ENCODE results near the gene TMEM98.
A peak's percentile ranks its signal among the peaks of the same experiment; 100 is the strongest.

The TMEM98 gene

DNA sequence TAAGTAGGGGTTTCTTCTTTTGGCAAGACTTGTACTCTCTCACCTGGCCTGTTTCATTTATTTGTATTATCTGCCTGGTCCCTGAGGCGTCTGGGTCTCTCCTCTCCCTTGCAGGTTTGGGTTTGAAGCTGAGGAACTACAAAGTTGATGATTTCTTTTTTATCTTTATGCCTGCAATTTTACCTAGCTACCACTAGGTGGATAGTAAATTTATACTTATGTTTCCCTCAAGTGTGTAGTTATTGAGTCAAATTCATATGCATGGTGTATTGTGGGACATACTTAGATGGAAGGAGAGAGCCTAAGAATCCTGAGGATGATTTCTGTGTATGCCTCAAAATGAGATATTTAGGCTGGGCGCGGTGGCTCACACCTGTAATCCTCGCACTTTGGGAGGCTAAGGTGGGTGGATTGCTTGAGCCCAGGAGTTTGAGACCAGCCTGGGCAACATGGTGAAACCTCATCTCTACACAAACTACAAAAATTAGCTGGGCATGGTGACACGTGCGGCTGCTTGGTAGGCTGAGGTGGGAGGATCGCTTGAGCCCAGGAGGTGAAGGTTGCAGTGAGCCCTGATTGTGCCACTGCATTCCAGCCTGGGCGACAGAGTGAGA lies 13.6 kb downstream of the TMEM98 start:
- Histone ChIP-seq H3K9me2 (replicated peaks; ENCODE audit: insufficient read depth, low read length) (no peaks in the 10 kb centered on the region), H4K20me1 (ENCODE audit: insufficient read depth, low read length) (no peaks in the 10 kb centered on the region), H3K4me3 (ENCODE audit: low read length) (no peak overlapping the region), H3K36me3 (replicated peaks; ENCODE audit: insufficient read depth, low read length) (no peaks in the 10 kb centered on the region), H3K4me2 (ENCODE audit: low read depth, low read length) (peak overlapping the region; percentile 30; the same call in 1 of the 2 replicates), H3F3A (ENCODE audit: insufficient read depth, low read length) (no peaks in the 10 kb centered on the region), H3K27ac (ENCODE audit: low read length) (peak overlapping the region; percentile 20; the same call in 1 of the 2 replicates), H2AFZ (ENCODE audit: low read length) (no peak overlapping the region; the same call in 1 of the 2 replicates), H3K9me3 (replicated peaks; ENCODE audit: insufficient read depth, low read length) (no peaks in the 10 kb centered on the region), H3K79me2 (ENCODE audit: low read length) (no peaks in the 10 kb centered on the region), H3K9ac (ENCODE audit: low read length) (peak overlapping the region; percentile 0; the same call in 1 of the 2 replicates), H3K4me1 (ENCODE audit: low read length) (peaks cover 13% of the 10 kb centered on the region), H3K27me3 (replicated peaks; ENCODE audit: insufficient read depth, low read length) (no peaks in the 10 kb centered on the region)
- TF ChIP-seq EZH2 (optimal IDR thresholded peaks at IDR 0.05; ENCODE audit: low read depth, low read length) (no peak), CTCF (IDR thresholded peaks at IDR 0.05; ENCODE audit: low read length) (peak; percentile 37; the same call in 1 of the 2 replicates)
- peak; percentile 29 for DNase-seq

DNA sequence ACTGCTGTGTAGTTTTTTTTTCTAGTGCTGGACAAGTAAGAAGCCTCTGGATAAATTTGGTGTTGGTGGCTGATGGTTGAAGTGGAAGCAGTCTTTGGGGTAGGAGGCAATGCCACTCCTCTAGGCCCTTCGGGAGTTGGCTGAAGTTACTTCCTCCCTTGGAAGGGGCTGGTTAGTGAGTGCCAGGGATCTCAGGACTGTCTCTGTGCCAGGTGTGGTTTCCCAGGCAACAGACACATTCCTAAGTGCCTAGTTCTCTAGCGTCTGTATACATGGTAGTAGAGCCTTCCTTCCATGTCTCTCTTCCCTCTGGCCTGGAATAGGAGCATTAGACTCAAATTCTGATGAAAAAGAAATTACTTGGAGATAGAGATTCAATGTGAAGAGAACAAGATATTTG lies 15.3 kb downstream of the TMEM98 start:
- Histone ChIP-seq H3K9me2 (replicated peaks; ENCODE audit: insufficient read depth, low read length) (no peaks in the 10 kb centered on the region), H3K4me3 (ENCODE audit: low read length) (no peak overlapping the region), H3K27me3 (replicated peaks; ENCODE audit: insufficient read depth, low read length) (no peaks in the 10 kb centered on the region), H3F3A (ENCODE audit: insufficient read depth, low read length) (no peaks in the 10 kb centered on the region), H3K4me1 (ENCODE audit: low read length) (0 out of 2 replicates have a peak, but pooled peaks cover 5% of the 10 kb centered on the region), H3K79me2 (ENCODE audit: low read length) (no peaks in the 10 kb centered on the region), H2AFZ (ENCODE audit: low read length) (no peak overlapping the region), H3K27ac (ENCODE audit: low read length) (no peak overlapping the region), H3K36me3 (replicated peaks; ENCODE audit: insufficient read depth, low read length) (no peaks in the 10 kb centered on the region), H3K9ac (ENCODE audit: low read length) (no peak overlapping the region), H3K9me3 (replicated peaks; ENCODE audit: insufficient read depth, low read length) (no peaks in the 10 kb centered on the region), H4K20me1 (ENCODE audit: insufficient read depth, low read length) (no peaks in the 10 kb centered on the region), H3K4me2 (ENCODE audit: low read depth, low read length) (no peak overlapping the region)
- DNase-seq: no peak
- TF ChIP-seq CTCF (IDR thresholded peaks at IDR 0.05; ENCODE audit: low read length): no peak
- TF ChIP-seq EZH2 (optimal IDR thresholded peaks at IDR 0.05; ENCODE audit: low read depth, low read length): no peak
- TF ChIP-seq EZH2phosphoT487 (IDR thresholded peaks at IDR 0.05; ENCODE audit: low read length): no peak

DNA sequence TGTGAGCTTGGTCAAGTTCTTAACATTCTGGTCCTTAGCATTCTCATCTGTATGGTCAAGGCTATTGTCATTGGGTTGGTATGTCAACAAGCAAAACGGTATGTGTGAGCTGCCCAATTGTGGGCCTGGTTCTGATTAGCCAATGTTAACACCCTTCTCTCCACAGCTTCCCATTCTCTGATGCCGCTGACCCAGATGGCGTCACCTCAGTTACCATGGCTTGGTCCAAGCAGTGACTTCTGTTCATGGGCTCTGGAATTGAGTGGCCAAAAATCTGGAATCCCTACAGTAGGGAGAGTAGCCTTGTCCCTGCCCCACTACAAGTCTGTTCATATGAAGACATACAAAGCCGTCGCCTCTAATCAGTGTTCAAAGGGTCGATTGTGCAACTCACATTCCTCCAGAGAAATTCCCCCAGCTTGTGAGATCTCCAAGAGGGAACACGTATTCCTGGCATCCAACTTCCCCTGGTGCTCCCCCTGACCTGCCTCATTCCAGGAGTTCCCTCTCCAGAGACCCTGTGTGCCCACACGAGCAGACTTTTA lies 15.8 kb downstream of the TMEM98 start:
- H2AFZ ChIP-seq (ENCODE audit: low read length): no peak overlapping the region
- H3K27me3 ChIP-seq (replicated peaks; ENCODE audit: insufficient read depth, low read length): no peaks in the 10 kb centered on the region
- H3K79me2 ChIP-seq (ENCODE audit: low read length): no peaks in the 10 kb centered on the region
- H3K4me3 ChIP-seq (ENCODE audit: low read length): no peak overlapping the region
- no peak overlapping the region for H3K27ac ChIP-seq (ENCODE audit: low read length)
- no peak for DNase-seq
- H3K9me3 ChIP-seq (replicated peaks; ENCODE audit: insufficient read depth, low read length): no peaks in the 10 kb centered on the region
- H3K9me2 ChIP-seq (replicated peaks; ENCODE audit: insufficient read depth, low read length): no peaks in the 10 kb centered on the region
- TF ChIP-seq EZH2 (optimal IDR thresholded peaks at IDR 0.05; ENCODE audit: low read depth, low read length): no peak
- no peak for TF ChIP-seq CTCF (IDR thresholded peaks at IDR 0.05; ENCODE audit: low read length)
- H4K20me1 ChIP-seq (ENCODE audit: insufficient read depth, low read length): no peaks in the 10 kb centered on the region
- no peak overlapping the region for H3K9ac ChIP-seq (ENCODE audit: low read length)
- H3K36me3 ChIP-seq (replicated peaks; ENCODE audit: insufficient read depth, low read length): no peaks in the 10 kb centered on the region
- H3K4me2 ChIP-seq (ENCODE audit: low read depth, low read length): no peak overlapping the region
- 0 out of 2 replicates have a peak, but pooled peaks cover 5% of the 10 kb centered on the region for H3K4me1 ChIP-seq (ENCODE audit: low read length)
- no peaks in the 10 kb centered on the region for H3F3A ChIP-seq (ENCODE audit: insufficient read depth, low read length)
